ENCODE data around the gene MACF1.

MACF1 gene

GRCh38 chr1:39243302-39243701 lies 38.8 kb downstream of the MACF1 start:
- peaks cover 8% of the 10 kb centered on the region for H3K36me3 Mint-ChIP-seq (ENCODE audit: low read depth)
- no peak overlapping the region for H3K4me3 Mint-ChIP-seq
- H3K27me3 Mint-ChIP-seq (ENCODE audit: low read depth) = no peaks in the 10 kb centered on the region
- TF ChIP-seq, protein P1, sequence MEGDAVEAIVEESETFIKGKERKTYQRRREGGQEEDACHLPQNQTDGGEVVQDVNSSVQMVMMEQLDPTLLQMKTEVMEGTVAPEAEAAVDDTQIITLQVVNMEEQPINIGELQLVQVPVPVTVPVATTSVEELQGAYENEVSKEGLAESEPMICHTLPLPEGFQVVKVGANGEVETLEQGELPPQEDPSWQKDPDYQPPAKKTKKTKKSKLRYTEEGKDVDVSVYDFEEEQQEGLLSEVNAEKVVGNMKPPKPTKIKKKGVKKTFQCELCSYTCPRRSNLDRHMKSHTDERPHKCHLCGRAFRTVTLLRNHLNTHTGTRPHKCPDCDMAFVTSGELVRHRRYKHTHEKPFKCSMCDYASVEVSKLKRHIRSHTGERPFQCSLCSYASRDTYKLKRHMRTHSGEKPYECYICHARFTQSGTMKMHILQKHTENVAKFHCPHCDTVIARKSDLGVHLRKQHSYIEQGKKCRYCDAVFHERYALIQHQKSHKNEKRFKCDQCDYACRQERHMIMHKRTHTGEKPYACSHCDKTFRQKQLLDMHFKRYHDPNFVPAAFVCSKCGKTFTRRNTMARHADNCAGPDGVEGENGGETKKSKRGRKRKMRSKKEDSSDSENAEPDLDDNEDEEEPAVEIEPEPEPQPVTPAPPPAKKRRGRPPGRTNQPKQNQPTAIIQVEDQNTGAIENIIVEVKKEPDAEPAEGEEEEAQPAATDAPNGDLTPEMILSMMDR (IDR thresholded peaks at IDR 0.05; ENCODE audit: unreplicated experiment in 3 of 3) = no peak
- H3K27ac Mint-ChIP-seq = no peak overlapping the region
- no peaks in the 10 kb centered on the region for H3K9me3 Mint-ChIP-seq
- peaks cover 11% of the 10 kb centered on the region for H3K4me1 Mint-ChIP-seq

DNA sequence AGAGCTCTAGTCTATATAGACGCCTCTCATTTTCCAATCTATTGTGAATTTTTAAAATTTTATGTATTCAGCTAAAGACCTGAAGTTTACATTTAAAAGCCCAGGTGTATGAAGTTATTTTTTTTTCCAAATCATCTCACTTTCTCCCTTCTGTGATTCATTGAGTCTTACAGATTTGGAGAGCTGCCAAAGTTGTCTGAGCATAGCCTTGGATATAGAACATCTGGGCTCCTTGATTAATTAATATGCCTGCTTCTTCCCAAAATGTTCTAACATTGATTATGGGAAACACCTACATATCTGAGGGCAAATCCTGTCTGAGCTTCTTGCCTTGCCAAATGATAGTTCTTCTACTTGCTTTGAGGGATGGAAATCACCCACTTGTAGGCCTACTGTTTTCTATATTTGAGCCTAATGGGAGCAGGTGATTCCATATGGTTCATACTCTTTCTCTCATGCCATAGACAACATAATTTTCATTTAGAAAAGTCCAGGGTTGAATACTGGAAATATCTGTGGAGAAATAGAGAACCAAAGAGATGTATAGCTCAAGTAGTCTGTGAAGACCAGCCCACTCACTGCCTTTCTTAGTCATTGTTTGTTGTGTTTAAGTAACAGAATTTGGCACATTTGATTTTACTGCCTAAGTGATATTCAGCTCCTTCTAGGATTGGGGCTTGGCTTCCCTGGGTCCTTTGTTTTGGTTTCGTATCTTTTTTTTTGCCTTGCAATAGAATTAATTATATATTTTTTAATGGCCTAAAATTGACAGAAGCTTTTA lies 46.2 kb downstream of the MACF1 start:
- Mint-ChIP-seq H3K9me3 (no peaks in the 10 kb centered on the region), H3K4me1 (peaks cover 6% of the 10 kb centered on the region), H3K27ac (peak overlapping the region in 1 of 3 experiments; percentile 49), H3K36me3 (ENCODE audit: low read depth) (peaks cover 16% of the 10 kb centered on the region), H3K4me3 (no peak overlapping the region), H3K27me3 (ENCODE audit: low read depth) (no peaks in the 10 kb centered on the region)
- TF ChIP-seq, protein P1 (IDR thresholded peaks at IDR 0.05; ENCODE audit: unreplicated experiment in 3 of 3) = no peak

GRCh38 chr1:39255222-39255621 lies 50.7 kb downstream of the MACF1 start:
- no peaks in the 10 kb centered on the region for H3K9me3 Mint-ChIP-seq
- no peak overlapping the region for H3K4me3 Mint-ChIP-seq
- peaks cover 11% of the 10 kb centered on the region for H3K4me1 Mint-ChIP-seq
- peaks cover 17% of the 10 kb centered on the region for H3K36me3 Mint-ChIP-seq (ENCODE audit: low read depth)
- no peak overlapping the region for H3K27ac Mint-ChIP-seq
- TF ChIP-seq, protein P1 (IDR thresholded peaks at IDR 0.05; ENCODE audit: unreplicated experiment in 3 of 3) = no peak
- no peaks in the 10 kb centered on the region for H3K27me3 Mint-ChIP-seq (ENCODE audit: low read depth)

GRCh38 chr1:39258146-39258924 lies 53.8 kb downstream of the MACF1 start:
- H3K4me1 Mint-ChIP-seq = peaks cover 9% of the 10 kb centered on the region
- peak overlapping the region in 2 of 3 experiments; percentile 48 to 74 for H3K27ac Mint-ChIP-seq
- H3K27me3 Mint-ChIP-seq (ENCODE audit: low read depth) = no peaks in the 10 kb centered on the region
- TF ChIP-seq, protein P1 (IDR thresholded peaks at IDR 0.05; ENCODE audit: unreplicated experiment in 3 of 3) = peak; percentile 77 to 87 (median 80)
- peaks cover 19% of the 10 kb centered on the region for H3K36me3 Mint-ChIP-seq (ENCODE audit: low read depth)
- no peak overlapping the region for H3K4me3 Mint-ChIP-seq
- no peaks in the 10 kb centered on the region for H3K9me3 Mint-ChIP-seq

DNA sequence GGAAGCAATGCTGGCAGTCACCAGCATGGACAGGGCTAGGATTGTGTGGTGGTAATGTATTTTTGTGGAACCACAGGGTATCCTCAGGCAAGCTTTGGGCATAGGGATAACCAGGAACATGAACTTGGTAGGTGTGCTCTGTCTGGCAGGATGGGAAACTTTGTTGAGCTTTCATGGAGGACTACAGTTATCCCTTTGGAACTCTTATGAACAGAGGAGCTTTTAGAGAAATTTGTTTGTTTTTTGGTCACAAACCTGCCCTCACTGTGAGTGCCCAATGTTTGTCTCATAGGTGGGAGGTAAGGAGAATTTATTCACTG lies 54.4 kb downstream of the MACF1 start:
- Mint-ChIP-seq H3K27ac (peak overlapping the region in 2 of 3 experiments; percentile 48 to 74), H3K4me3 (no peak overlapping the region), H3K9me3 (no peaks in the 10 kb centered on the region), H3K4me1 (peaks cover 9% of the 10 kb centered on the region), H3K27me3 (ENCODE audit: low read depth) (no peaks in the 10 kb centered on the region), H3K36me3 (ENCODE audit: low read depth) (peaks cover 19% of the 10 kb centered on the region)
- TF ChIP-seq, protein P1 (IDR thresholded peaks at IDR 0.05; ENCODE audit: unreplicated experiment in 3 of 3) = peak in 1 of 3 experiments; percentile 18
